ENCODE data around the gene NRXN2. TPM values are rescaled to one million over a fixed set of nuclear protein-coding genes. Genes with fewer than 3 reads are reported as not detected.

NRXN2 gene
- polyA plus RNA-seq, 1 of the 3 experiments (the other 2 are of a cell fraction) = 0.15 TPM

DNA sequence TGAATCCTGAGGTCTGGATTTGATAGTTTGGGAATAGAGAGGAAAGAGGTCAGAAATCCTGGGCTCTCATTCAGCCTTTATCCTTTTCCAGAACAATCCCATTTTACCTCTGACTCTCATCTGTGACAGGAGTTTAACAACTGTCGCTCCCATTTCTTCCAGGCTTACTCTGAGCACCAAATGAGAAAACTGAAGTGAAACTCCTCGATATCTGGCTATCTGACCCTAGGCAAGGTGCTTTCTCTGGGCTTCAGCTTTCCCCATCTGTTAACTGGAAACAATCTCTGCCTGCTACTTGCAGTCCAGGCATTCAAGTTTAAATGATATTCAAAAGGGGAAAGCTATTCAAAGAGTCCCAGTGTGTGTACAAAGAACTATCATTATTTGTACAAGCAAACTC is 50.1 kb downstream of the NRXN2 start:
- no peaks in the 10 kb centered on the region for H3K36me3 ChIP-seq (replicated peaks in 1 of 2; ENCODE audit: control insufficient read depth in 1 of 2, insufficient read depth in 2 of 2, low read length in 1 of 2)
- H3K4me1 ChIP-seq (ENCODE audit: control insufficient read depth in 1 of 2, insufficient read depth in 2 of 2, low read depth in 1 of 2, low read length in 1 of 2) = peaks cover 9 to 15% of the 10 kb centered on the region in 2 experiments; a peak in 1 of 4 replicates
- no peak overlapping the region for H3K4me2 ChIP-seq
- POLR2A ChIA-PET = no interaction called here
- no peak for DNase-seq
- H3F3A ChIP-seq (replicated peaks; ENCODE audit: insufficient read depth) = no peaks in the 10 kb centered on the region
- no peaks in the 10 kb centered on the region for H3K9me3 ChIP-seq
- H3K27me3 ChIP-seq (ENCODE audit: insufficient read depth) = peaks cover 36% of the 10 kb centered on the region
- CTCF ChIA-PET = interaction anchor here (1.3 to 3.4 kb wide), 4 partner anchors 14 to 45 kb away, joined by 3 to 26 read pairs (median 4); no protein-coding TSS in a partner anchor
- H3K79me2 ChIP-seq (ENCODE audit: insufficient read depth) = no peaks in the 10 kb centered on the region
- H3K27ac ChIP-seq (ENCODE audit: low read depth in 2 of 2, low read length in 1 of 2) = no peak overlapping the region
- no peaks in the 10 kb centered on the region for H4K20me1 ChIP-seq (ENCODE audit: insufficient read depth)
- no peak overlapping the region for H3K4me3 ChIP-seq (ENCODE audit: low read depth in 2 of 2, low read length in 1 of 2)
- H2AFZ ChIP-seq (ENCODE audit: low read depth) = no peak overlapping the region
- 49% methylated on average over 2 of the region's 2 CpGs for WGBS (ENCODE audit: low lambda C conversion rate)
- H3K9ac ChIP-seq = no peak overlapping the region
- TF ChIP-seq JUND (IDR thresholded peaks at IDR 0.05) = no peak
- no peak for TF ChIP-seq MXI1 (IDR thresholded peaks at IDR 0.05; ENCODE audit: low read depth, low read length)
- no peak for TF ChIP-seq NRF1 (IDR thresholded peaks at IDR 0.05; ENCODE audit: low read depth, low read length)
- no peak for TF ChIP-seq FOXM1 (IDR thresholded peaks at IDR 0.05; ENCODE audit: low read depth)
- TF ChIP-seq, protein P1, sequence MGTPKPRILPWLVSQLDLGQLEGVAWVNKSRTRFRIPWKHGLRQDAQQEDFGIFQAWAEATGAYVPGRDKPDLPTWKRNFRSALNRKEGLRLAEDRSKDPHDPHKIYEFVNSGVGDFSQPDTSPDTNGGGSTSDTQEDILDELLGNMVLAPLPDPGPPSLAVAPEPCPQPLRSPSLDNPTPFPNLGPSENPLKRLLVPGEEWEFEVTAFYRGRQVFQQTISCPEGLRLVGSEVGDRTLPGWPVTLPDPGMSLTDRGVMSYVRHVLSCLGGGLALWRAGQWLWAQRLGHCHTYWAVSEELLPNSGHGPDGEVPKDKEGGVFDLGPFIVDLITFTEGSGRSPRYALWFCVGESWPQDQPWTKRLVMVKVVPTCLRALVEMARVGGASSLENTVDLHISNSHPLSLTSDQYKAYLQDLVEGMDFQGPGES (IDR thresholded peaks at IDR 0.05; ENCODE audit: low read depth, low read length) = no peak
- TF ChIP-seq, protein P2, sequence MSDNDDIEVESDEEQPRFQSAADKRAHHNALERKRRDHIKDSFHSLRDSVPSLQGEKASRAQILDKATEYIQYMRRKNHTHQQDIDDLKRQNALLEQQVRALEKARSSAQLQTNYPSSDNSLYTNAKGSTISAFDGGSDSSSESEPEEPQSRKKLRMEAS (IDR thresholded peaks at IDR 0.05; ENCODE audit: low read depth) = no peak
- TF ChIP-seq, protein P3, sequence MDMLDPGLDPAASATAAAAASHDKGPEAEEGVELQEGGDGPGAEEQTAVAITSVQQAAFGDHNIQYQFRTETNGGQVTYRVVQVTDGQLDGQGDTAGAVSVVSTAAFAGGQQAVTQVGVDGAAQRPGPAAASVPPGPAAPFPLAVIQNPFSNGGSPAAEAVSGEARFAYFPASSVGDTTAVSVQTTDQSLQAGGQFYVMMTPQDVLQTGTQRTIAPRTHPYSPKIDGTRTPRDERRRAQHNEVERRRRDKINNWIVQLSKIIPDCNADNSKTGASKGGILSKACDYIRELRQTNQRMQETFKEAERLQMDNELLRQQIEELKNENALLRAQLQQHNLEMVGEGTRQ (IDR thresholded peaks at IDR 0.05; ENCODE audit: borderline replicate concordance, low read depth, low read length) = no peak
- no peak for TF ChIP-seq YY1 (IDR thresholded peaks at IDR 0.05; ENCODE audit: low read depth)
- TF ChIP-seq, protein P4, sequence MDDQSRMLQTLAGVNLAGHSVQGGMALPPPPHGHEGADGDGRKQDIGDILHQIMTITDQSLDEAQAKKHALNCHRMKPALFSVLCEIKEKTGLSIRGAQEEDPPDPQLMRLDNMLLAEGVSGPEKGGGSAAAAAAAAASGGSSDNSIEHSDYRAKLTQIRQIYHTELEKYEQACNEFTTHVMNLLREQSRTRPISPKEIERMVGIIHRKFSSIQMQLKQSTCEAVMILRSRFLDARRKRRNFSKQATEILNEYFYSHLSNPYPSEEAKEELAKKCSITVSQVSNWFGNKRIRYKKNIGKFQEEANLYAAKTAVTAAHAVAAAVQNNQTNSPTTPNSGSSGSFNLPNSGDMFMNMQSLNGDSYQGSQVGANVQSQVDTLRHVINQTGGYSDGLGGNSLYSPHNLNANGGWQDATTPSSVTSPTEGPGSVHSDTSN (IDR thresholded peaks at IDR 0.05) = no peak
- TF ChIP-seq ELF1 (IDR thresholded peaks at IDR 0.05) = no peak
- TF ChIP-seq MEF2A (IDR thresholded peaks at IDR 0.05; ENCODE audit: borderline replicate concordance, low read depth) = no peak
- no peak for TF ChIP-seq FOXJ3 (CRISPR knock-in tag; IDR thresholded peaks at IDR 0.05)
- no peak for TF ChIP-seq TAF1 (IDR thresholded peaks at IDR 0.05; ENCODE audit: borderline replicate concordance, low read depth, low read length)
- no peaks in the 10 kb centered on the region for H3K9me2 ChIP-seq

DNA sequence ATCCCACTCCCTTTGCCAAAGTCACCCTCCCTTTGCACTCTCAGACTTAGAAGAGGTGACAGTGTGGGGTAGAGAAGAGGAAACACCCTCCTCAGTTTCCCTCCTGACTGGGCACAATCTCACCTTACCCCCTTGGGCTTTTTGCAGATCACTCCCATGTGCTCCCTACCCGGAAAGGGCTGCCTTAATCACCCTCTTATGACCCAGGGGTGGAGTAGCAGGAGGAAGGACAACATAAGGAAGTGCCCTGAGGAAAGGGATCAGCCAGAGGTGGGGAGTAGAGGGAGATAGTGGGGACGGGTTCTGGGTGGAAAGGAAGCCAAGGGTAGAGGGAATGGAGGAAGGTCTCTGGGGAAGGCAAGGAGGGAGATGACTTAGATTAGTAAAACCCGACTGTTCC is 52.0 kb downstream of the NRXN2 start:
- no peak overlapping the region for H3K4me3 ChIP-seq (ENCODE audit: low read depth in 2 of 2, low read length in 1 of 2)
- POLR2A ChIA-PET = no interaction called here
- no peak overlapping the region for H2AFZ ChIP-seq (ENCODE audit: low read depth)
- H3K9me2 ChIP-seq = no peaks in the 10 kb centered on the region
- H3K9me3 ChIP-seq = no peaks in the 10 kb centered on the region
- no peak for DNase-seq
- H3K27ac ChIP-seq (ENCODE audit: low read depth in 2 of 2, low read length in 1 of 2) = no peak overlapping the region
- WGBS (ENCODE audit: low lambda C conversion rate) = 47% methylated on average over 3 of the region's 3 CpGs
- H3K4me2 ChIP-seq = no peak overlapping the region
- no peaks in the 10 kb centered on the region for H3K79me2 ChIP-seq (ENCODE audit: insufficient read depth)
- H4K20me1 ChIP-seq (ENCODE audit: insufficient read depth) = no peaks in the 10 kb centered on the region
- H3K27me3 ChIP-seq (ENCODE audit: insufficient read depth) = peaks cover 25% of the 10 kb centered on the region
- H3K4me1 ChIP-seq (ENCODE audit: control insufficient read depth in 1 of 2, insufficient read depth in 2 of 2, low read depth in 1 of 2, low read length in 1 of 2) = peaks cover 9 to 12% of the 10 kb centered on the region in 2 experiments; a peak in 1 of 4 replicates
- TF ChIP-seq MXI1 (IDR thresholded peaks at IDR 0.05; ENCODE audit: low read depth, low read length) (no peak), POLR2AphosphoS5 (IDR thresholded peaks at IDR 0.05; ENCODE audit: low read depth, low read length) (no peak)
- TF ChIP-seq, protein P5, sequence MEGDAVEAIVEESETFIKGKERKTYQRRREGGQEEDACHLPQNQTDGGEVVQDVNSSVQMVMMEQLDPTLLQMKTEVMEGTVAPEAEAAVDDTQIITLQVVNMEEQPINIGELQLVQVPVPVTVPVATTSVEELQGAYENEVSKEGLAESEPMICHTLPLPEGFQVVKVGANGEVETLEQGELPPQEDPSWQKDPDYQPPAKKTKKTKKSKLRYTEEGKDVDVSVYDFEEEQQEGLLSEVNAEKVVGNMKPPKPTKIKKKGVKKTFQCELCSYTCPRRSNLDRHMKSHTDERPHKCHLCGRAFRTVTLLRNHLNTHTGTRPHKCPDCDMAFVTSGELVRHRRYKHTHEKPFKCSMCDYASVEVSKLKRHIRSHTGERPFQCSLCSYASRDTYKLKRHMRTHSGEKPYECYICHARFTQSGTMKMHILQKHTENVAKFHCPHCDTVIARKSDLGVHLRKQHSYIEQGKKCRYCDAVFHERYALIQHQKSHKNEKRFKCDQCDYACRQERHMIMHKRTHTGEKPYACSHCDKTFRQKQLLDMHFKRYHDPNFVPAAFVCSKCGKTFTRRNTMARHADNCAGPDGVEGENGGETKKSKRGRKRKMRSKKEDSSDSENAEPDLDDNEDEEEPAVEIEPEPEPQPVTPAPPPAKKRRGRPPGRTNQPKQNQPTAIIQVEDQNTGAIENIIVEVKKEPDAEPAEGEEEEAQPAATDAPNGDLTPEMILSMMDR (IDR thresholded peaks at IDR 0.05) = no peak
- no peaks in the 10 kb centered on the region for H3F3A ChIP-seq (replicated peaks; ENCODE audit: insufficient read depth)
- no peaks in the 10 kb centered on the region for H3K36me3 ChIP-seq (replicated peaks in 1 of 2; ENCODE audit: control insufficient read depth in 1 of 2, insufficient read depth in 2 of 2, low read length in 1 of 2)
- H3K9ac ChIP-seq = no peak overlapping the region
- CTCF ChIA-PET = interaction anchor here (1.5 to 1.7 kb wide), 2 partner anchors 18 to 106 kb away, joined by 3 to 8 read pairs; no protein-coding TSS in a partner anchor
